Activated CD4-positive, alpha-beta memory T cell treated with anti-CD3 and anti-CD28 coated beads, Interleukin-2, amount 10 ng/mL, durations not matched to agents 7 days and 5 days (primary cell): ENCODE measurements around the gene HSPG2. TPM values are rescaled to one million over a fixed set of nuclear protein-coding genes. Genes with fewer than 3 reads are reported as not detected.
"Not testable (repeated sequence)": the region's sequence is repeated elsewhere in the genome, so short reads cannot be mapped to it uniquely, and the experiment has no call there.

Experiments used
- CTCF ChIA-PET: fragments of 350-600 bp; sonication (Branson Sonifier 250); formaldehyde crosslinking; loops from one replicate; lab custom pipeline; 2021; ENCODE audit warnings: antibody characterized with exemption, inconsistent platforms; lab: Charles Lee
- POLR2A ChIA-PET: fragments of 350-600 bp; sonication (Branson Sonifier 250); formaldehyde crosslinking; loops from one replicate; lab custom pipeline; 2021; ENCODE audit warnings: antibody characterized with exemption; lab: Charles Lee
- DNase-seq: peaks from one replicate; pipeline ENCODE4 v3.0.0-alpha.2; 2020
- H3K27ac Mint-ChIP-seq: one replicate; pipeline ENCODE4 v1.8.0; 2021; ENCODE audit warnings: mild to moderate bottlenecking, mixed read lengths
- H3K27me3 Mint-ChIP-seq: one replicate; pipeline ENCODE4 v1.8.0; 2021; ENCODE audit warnings: mixed read lengths
- H3K36me3 Mint-ChIP-seq: one replicate; pipeline ENCODE4 v1.8.0; 2021; ENCODE audit warnings: low read depth, mixed read lengths
- H3K4me1 Mint-ChIP-seq: one replicate; pipeline ENCODE4 v1.8.0; 2021; ENCODE audit warnings: mixed read lengths
- H3K4me3 Mint-ChIP-seq: one replicate; pipeline ENCODE4 v1.8.0; 2021; ENCODE audit warnings: mild to moderate bottlenecking, mixed read lengths
- H3K9me3 Mint-ChIP-seq: one replicate; pipeline ENCODE4 v1.8.0; 2021; ENCODE audit warnings: mixed read lengths
- total RNA-seq, 2 experiments: library from RNA; stranded (reverse); gene quantifications; one replicate each; pipeline ENCODE4 v1.2.3, GENCODE V29; 2021

The HSPG2 gene
- total RNA-seq, 2 experiments from 2014 or later = 1.0 to 1.2 TPM

GRCh38 chr1:21950734-21951133 lies 13.6 kb upstream of the HSPG2 start:
- ChIA-PET CTCF (interaction anchor here (1.1 kb wide), 1 partner anchor 41 kb away, joined by 3 read pairs; no protein-coding TSS in a partner anchor), POLR2A (no interaction called here)
- H3K36me3 Mint-ChIP-seq = no peaks in the 10 kb centered on the region
- H3K9me3 Mint-ChIP-seq = no peaks in the 10 kb centered on the region
- H3K27ac Mint-ChIP-seq = no peak overlapping the region
- no peak for DNase-seq
- no peaks in the 10 kb centered on the region for H3K4me1 Mint-ChIP-seq
- no peaks in the 10 kb centered on the region for H3K27me3 Mint-ChIP-seq
- no peak overlapping the region for H3K4me3 Mint-ChIP-seq

- Mint-ChIP-seq H3K4me3 (no peak overlapping the region), H3K36me3 (no peaks in the 10 kb centered on the region), H3K4me1 (no peaks in the 10 kb centered on the region), H3K9me3 (no peaks in the 10 kb centered on the region), H3K27ac (no peak overlapping the region), H3K27me3 (no peaks in the 10 kb centered on the region)
- ChIA-PET CTCF (no interaction called here), POLR2A (no interaction called here)
- DNase-seq = no peak
These were observed 9.9 kb upstream of the HSPG2 start for GRCh38 chr1:21946836-21947587.

GRCh38 chr1:21944733-21945073 lies 7.6 kb upstream of the HSPG2 start:
- no peak for DNase-seq
- no peaks in the 10 kb centered on the region for H3K9me3 Mint-ChIP-seq
- H3K36me3 Mint-ChIP-seq = no peaks in the 10 kb centered on the region
- peaks cover 10% of the 10 kb centered on the region for H3K27me3 Mint-ChIP-seq
- no peaks in the 10 kb centered on the region for H3K4me1 Mint-ChIP-seq
- no peak overlapping the region for H3K4me3 Mint-ChIP-seq
- POLR2A ChIA-PET = no interaction called here
- CTCF ChIA-PET = no interaction called here
- H3K27ac Mint-ChIP-seq = no peak overlapping the region

DNA sequence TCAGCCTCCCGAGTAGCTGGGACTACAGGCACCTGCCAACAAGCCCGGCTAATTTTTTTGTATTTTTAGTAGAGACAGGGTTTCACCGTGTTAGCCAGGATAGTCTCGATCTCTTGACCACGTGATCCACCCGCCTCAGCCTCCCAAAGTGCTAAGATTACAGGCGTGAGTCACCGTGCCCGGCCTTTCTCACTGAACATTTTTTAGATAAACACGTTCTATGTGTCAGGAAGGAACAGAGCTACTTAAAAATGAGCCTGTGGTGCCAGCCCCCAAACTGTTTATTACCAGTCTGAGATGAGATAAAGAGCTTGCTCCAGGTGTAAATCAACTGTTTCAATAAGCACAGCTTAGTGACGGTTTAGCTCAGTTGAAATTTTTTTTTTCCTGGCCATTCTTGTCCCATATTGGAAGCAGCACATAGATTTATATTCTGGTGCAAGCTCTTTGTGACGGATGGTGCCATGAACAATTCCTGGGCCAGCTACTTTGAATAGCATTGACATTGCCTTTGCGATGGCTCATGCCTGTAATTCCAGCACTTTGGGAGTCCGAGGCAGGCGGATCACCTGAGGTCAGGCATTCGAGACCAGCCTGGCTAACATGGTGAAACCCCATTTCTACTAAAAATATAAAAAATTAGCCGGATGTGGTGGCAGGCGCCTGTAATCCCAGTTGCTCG lies 6.0 kb upstream of the HSPG2 start:
- H3K9me3 Mint-ChIP-seq, H3K27ac Mint-ChIP-seq, POLR2A ChIA-PET, H3K36me3 Mint-ChIP-seq, DNase-seq, CTCF ChIA-PET, H3K4me1 Mint-ChIP-seq, H3K4me3 Mint-ChIP-seq: not testable (repeated sequence)
- H3K27me3 Mint-ChIP-seq = peaks cover 22% of the 10 kb centered on the region

- no peak overlapping the region for H3K4me3 Mint-ChIP-seq
- no peaks in the 10 kb centered on the region for H3K9me3 Mint-ChIP-seq
- no peak overlapping the region for H3K27ac Mint-ChIP-seq
- DNase-seq = no peak
- ChIA-PET CTCF (no interaction called here), POLR2A (no interaction called here)
- peaks cover 26% of the 10 kb centered on the region for H3K27me3 Mint-ChIP-seq
- H3K4me1 Mint-ChIP-seq = peaks cover 6% of the 10 kb centered on the region
- H3K36me3 Mint-ChIP-seq = no peaks in the 10 kb centered on the region
These were observed 5.4 kb upstream of the HSPG2 start for GRCh38 chr1:21942464-21942863.

DNA sequence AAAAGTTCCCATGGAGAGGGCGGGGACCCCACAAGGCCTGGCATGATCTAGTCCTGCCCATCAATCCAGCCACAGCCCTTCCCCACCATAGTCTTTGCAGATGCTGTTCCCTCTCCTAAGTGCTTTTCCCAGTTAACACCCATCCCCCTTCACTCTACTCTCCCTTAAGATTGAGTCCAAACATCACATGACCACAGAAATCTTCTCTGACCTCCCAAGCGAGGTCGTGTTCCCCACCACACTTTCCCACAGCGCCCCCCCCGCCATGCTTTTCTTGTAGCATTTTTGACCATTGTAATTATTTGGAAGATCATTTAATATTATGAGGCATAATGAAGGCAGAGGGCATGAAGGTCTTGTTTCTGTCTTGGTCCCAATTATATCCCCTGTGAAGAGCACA lies 4.3 kb upstream of the HSPG2 start:
- H3K9me3 Mint-ChIP-seq = no peaks in the 10 kb centered on the region
- H3K27me3 Mint-ChIP-seq = peaks cover 29% of the 10 kb centered on the region
- H3K27ac Mint-ChIP-seq = no peak overlapping the region
- no peaks in the 10 kb centered on the region for H3K36me3 Mint-ChIP-seq
- H3K4me1 Mint-ChIP-seq = peaks cover 6% of the 10 kb centered on the region
- POLR2A ChIA-PET = no interaction called here
- no peak for DNase-seq
- CTCF ChIA-PET = no interaction called here
- H3K4me3 Mint-ChIP-seq = no peak overlapping the region

GRCh38 chr1:21940492-21940891 lies 3.4 kb upstream of the HSPG2 start:
- CTCF ChIA-PET = no interaction called here
- H3K4me3 Mint-ChIP-seq = no peak overlapping the region

DNA sequence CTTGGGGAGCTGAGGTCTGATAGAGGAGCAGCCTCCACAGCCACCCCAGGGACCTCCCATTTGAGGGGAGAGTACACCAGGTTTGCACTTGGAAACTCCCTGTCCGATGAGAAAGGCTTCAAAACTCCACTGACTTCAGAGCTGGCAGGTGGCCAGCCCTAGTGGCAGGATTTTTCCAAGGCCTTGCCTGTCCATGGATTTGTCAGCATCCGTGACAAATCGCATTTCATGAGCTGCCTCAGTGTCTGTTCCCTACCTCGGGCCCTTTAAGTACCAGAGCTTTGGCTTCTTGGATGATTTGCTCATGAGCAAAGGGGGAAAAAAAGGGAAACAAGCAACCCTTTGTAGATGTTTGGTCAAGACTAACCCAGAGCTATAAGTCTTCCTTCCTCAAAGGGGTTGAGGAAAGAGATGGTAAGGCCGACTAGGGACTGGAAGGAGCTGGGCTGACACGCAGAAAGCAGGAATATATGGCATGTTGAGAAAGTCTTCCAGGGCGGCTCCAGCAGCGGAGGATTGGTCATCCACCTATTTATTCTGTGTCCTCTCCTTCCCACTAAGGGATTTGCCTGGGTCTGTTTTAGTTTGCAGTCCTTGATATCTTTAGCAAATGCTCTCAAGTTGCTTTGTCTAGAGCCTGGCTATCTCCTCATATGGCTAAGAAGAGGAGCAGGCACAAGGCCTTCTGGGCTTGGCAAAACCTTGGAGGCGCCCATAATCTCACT lies 2.7 kb upstream of the HSPG2 start:
- peaks cover 38% of the 10 kb centered on the region for H3K27me3 Mint-ChIP-seq
- no peak overlapping the region for H3K4me3 Mint-ChIP-seq
- no peak overlapping the region for H3K27ac Mint-ChIP-seq
- H3K4me1 Mint-ChIP-seq = peaks cover 6% of the 10 kb centered on the region
- CTCF ChIA-PET = no interaction called here
- no peaks in the 10 kb centered on the region for H3K36me3 Mint-ChIP-seq
- H3K9me3 Mint-ChIP-seq = no peaks in the 10 kb centered on the region
- POLR2A ChIA-PET = no interaction called here
- no peak for DNase-seq

More at GRCh38 chr1:21940492-21940891, 3.4 kb upstream of the HSPG2 start:
- Mint-ChIP-seq H3K4me1 (peaks cover 6% of the 10 kb centered on the region), H3K27ac (no peak overlapping the region), H3K9me3 (no peaks in the 10 kb centered on the region), H3K36me3 (no peaks in the 10 kb centered on the region), H3K27me3 (peaks cover 36% of the 10 kb centered on the region)
- DNase-seq = no peak
- POLR2A ChIA-PET = no interaction called here

GRCh38 chr1:21938732-21939538 lies 1.8 kb upstream of the HSPG2 start:
- Mint-ChIP-seq H3K4me1 (peaks cover 6% of the 10 kb centered on the region), H3K4me3 (peak overlapping the region; percentile 49), H3K27me3 (peaks cover 38% of the 10 kb centered on the region), H3K9me3 (no peaks in the 10 kb centered on the region), H3K36me3 (no peaks in the 10 kb centered on the region), H3K27ac (no peak overlapping the region)
- POLR2A ChIA-PET = no interaction called here
- no peak for DNase-seq
- CTCF ChIA-PET = no interaction called here

GRCh38 chr1:21937372-21938121 lies 437 bp upstream of the HSPG2 start:
- CTCF ChIA-PET = no interaction called here
- Mint-ChIP-seq H3K36me3 (no peaks in the 10 kb centered on the region), H3K27me3 (peaks cover 38% of the 10 kb centered on the region), H3K9me3 (no peaks in the 10 kb centered on the region), H3K27ac (no peak overlapping the region), H3K4me1 (peaks cover 6% of the 10 kb centered on the region), H3K4me3 (peak overlapping the region; percentile 76)
- DNase-seq = peak; percentile 56
- POLR2A ChIA-PET = no interaction called here

DNA sequence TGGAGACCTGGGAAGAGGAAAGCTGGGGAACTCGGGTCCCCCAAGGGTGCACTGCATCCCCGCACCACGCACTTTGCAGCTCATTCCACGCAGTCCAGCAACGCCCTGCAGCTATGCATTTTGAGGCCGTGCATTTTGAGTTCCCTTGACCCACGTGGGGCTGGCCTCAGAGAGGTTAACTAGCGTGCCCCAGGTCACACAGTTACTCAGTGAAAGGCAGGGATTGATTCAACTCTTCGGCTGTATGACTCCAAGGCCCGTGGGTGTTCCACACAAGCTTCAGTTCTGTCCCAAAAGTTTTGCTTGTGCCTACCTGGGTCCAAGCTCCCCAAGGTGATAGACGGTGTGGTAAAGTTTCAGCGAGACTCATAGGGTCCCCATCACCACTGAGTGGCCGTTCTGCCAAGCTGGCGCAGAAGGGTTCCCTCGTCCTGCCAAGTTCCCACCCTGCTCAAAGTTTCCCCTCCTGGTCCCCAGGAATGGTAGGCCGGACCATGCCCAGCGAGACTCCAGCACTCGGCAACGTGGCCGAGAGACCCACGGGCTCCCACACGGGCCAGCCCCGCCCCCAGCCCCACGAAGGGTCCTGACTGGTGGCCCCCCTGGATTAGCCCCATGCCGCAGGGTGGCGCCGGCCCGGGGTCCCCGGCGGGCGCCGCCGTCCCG lies 611 bp downstream of the HSPG2 start:
- H3K36me3 Mint-ChIP-seq = no peaks in the 10 kb centered on the region
- no peak overlapping the region for H3K27ac Mint-ChIP-seq
- no peaks in the 10 kb centered on the region for H3K9me3 Mint-ChIP-seq
- DNase-seq = no peak
- ChIA-PET CTCF (no interaction called here), POLR2A (interaction anchor here (0.8 kb wide), 1 partner anchor 154 kb away, joined by 3 read pairs; the partner anchor contains the start of gene USP48)
- H3K4me1 Mint-ChIP-seq = peaks cover 6% of the 10 kb centered on the region
- H3K27me3 Mint-ChIP-seq = peaks cover 38% of the 10 kb centered on the region
- H3K4me3 Mint-ChIP-seq = peak overlapping the region; percentile 21

DNA sequence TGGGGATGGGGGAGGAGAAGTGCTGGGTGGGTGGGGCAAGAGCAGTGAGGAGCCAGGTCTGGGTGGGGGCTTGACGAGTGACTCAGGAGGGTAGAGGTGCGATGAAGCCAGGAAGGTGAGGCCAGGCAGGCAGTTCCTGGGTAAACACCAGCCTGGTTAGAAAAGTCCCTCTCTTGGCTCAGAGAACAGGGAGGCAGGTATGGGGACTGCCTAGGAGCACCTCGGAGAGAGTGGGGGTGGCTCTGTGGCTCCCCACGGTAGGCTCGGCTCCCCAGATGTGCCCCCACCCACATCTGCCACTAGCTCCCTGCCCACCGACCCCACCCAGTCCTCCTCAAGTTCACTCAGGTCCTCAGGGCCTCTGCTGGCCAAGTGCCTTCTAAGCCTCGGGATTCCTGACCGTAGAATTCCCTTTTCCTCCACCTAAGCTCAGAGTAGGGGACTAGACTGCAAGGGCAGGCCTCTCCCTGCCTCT lies 1.2 kb downstream of the HSPG2 start:
- H3K4me1 Mint-ChIP-seq = peaks cover 6% of the 10 kb centered on the region
- H3K36me3 Mint-ChIP-seq = no peaks in the 10 kb centered on the region
- ChIA-PET POLR2A (interaction anchor here (0.8 kb wide), 1 partner anchor 153 kb away, joined by 3 read pairs; the partner anchor contains the start of gene USP48), CTCF (no interaction called here)
- peaks cover 33% of the 10 kb centered on the region for H3K27me3 Mint-ChIP-seq
- H3K9me3 Mint-ChIP-seq = no peaks in the 10 kb centered on the region
- no peak overlapping the region for H3K27ac Mint-ChIP-seq
- DNase-seq = no peak
- no peak overlapping the region for H3K4me3 Mint-ChIP-seq
